ENCODE data around the gene OASL.

GRCh38 chr12:121062391-121063045, 23.5 kb upstream of the OASL start:
- TF ChIP-seq CTCF (IDR thresholded peaks at IDR 0.05; ENCODE audit: poor library complexity) (no peak), EZH2 (IDR thresholded peaks at IDR 0.05; ENCODE audit: borderline replicate concordance) (no peak)
